GM18951 (cell line): Measurements from ENCODE around the gene STAT3.

Experiments
- POLR2A ChIP-seq: IDR thresholded peaks from 4 replicates; pipeline ENCODE4 v1.6.1; 2011; ENCODE audit warnings: mild to moderate bottlenecking; ENCODE audit not compliant: insufficient read length, insufficient read depth; ENCODE audit errors: extremely low read depth
- in situ Hi-C: fragments of 300-500 bp; cut with MboI; formaldehyde crosslinking; loops from one replicate; pipeline ENCODE4 v1.12.0; 2022; ENCODE audit warnings: low sequenced_read_pairs, mixed read lengths, inconsistent platforms; ENCODE audit not compliant: unreplicated experiment

Gene STAT3

DNA sequence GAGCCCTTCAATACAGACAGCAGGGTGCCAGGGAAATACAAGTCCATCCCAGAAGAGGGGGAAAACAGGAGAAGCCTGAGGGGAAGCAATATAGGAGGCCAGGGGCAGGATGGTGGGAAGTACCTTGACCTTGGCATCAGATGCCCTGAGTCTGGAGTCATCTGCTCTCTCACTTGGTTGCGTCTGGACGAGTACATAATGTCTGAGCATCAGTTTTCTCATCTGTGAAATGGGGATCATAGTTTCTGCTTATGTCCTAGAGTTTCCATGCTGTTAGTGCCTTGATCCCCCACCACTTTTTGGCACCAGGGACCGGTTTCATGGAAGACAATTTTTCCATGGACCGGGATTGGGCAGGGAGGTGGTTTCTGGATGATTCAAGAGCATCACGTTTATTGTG, 97.7 kb downstream of the STAT3 start:
- in situ Hi-C loops: no loop called here
- TF ChIP-seq POLR2A: no peak

DNA sequence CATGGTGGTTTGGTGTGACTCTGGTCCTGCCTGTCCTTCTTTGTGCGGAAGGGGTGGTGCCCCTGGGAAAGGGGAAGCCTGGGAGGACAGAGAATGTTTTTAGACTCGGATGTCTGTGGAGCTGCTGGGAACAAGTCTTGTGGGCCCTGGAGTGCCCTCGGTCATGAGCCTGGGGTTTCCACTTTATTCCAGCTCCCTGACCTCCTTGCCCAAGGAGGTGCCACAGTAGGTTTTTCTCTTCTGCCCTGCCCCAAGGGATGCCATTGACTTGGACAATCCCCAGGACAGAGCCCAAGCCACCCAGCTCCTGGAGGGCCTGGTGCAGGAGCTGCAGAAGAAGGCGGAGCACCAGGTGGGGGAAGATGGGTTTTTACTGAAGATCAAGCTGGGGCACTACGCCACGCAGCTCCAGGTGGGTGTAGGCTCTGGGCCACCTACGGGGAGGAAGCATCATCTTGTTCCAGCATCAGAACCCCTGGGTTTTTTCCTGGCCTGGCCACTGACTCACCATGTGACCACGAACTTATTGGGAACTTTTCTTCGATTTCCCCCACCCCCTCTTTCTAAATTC, 98.5 kb downstream of the STAT3 start:
- in situ Hi-C loops: no loop called here
- no peak for TF ChIP-seq POLR2A

DNA sequence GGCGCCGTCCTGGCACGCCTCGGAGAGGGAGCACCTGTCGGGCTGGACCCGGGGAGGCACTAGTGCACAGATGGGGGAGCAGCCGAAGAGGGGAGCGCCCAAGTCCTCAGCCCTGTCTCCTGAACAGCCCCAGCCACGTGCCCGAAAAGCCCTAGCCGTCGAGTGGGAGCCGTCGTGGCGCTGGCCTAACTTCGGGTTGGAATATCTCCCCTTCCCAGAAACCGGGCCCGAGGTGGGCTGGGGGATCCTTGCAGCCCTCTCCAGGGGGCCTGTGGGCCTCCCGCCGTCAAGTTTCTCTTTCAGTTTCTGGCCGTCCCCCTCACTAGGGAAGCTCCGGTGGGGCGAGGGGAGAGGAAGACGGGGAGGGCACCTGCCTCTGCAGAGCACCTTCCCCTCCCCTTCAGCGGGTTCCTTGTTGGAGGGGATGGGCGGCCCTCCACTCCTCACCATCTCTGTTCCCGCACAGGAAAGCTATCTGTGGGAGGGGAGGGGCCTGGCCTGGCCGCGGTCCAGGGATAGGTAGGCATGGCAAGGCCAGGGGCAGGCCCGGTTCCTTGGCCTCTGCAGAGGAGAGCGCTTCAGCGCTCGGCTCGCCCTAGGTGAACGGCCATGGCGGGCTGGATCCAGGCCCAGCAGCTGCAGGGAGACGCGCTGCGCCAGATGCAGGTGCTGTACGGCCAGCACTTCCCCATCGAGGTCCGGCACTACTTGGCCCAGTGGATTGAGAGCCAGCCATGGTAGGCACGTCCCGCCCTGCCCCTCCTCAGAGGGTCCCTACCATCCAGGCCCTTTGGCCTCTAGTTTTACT, 99.2 kb downstream of the STAT3 start:
- in situ Hi-C loops: no loop called here
- TF ChIP-seq POLR2A: no peak

DNA sequence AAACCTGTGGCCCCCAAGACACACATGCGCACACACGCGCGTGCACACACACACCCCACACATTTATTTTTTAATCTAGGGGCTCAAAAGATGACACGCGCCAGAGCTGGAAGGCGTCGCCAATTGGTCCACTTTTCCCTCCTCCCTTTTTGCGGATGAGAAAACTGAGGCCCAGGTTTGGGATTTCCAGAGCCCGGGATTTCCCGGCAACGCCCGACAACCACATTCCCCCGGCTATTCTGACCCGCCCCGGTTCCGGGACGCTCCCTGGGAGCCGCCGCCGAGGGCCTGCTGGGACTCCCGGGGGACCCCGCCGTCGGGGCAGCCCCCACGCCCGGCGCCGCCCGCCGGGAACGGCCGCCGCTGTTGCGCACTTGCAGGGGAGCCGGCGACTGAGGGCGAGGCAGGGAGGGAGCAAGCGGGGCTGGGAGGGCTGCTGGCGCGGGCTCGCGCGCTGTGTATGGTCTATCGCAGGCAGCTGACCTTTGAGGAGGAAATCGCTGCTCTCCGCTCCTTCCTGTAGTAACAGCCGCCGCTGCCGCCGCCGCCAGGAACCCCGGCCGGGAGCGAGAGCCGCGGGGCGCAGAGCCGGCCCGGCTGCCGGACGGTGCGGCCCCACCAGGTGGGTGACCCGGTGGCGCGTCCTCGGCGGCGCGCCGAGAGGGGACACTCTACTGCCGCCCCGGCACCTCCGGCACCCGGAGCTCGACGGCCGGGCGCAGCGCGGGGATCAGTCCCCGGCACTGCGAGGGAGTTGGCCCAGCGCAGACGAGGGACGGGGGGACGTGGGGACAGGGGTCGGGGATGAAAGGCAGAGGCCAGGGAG, 100.1 kb downstream of the STAT3 start, which contains the start of gene STAT5A:
Gene STAT5A, plus strand, starts transcription at position 522 of the 826 bp plus-strand sequence. CDS start 914 bp downstream, outside the sequence.
- in situ Hi-C loops: no loop called here
- peak; percentile 70 for TF ChIP-seq POLR2A

DNA sequence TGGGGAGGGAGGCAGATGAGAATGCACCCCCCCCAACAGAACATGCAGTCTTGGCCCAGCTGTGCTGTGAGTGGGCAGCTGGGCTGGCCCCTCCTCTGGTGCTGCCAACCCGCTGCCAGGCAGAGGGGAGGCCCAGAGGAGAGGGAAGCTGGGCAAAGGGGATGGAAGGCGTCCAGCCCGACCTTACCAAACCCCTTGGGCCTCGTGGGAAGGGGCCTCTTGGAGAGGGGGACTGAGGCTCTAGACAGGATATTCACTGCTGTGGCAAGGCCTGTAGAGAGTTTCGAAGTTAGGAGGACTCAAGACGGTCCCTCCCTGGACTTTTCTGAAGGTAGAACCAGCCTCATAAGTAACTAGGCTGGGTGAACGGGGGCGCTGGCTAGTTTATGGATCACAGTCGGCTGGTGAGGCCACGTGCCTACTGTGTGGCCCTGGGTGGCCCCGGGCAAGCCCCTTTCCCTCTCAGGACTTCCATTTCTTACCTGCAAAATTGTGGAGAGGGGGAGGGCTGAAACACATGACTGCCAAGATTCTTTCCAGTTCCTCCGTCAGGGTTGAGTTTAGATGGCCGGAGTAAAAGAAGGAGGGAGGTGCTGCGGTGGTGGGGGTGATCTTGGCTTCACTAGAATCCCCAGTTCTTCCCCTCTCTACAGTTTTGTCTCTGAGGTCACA, 100.8 kb downstream of the STAT3 start:
- peak; percentile 55 for TF ChIP-seq POLR2A
- in situ Hi-C loops: no loop called here

DNA sequence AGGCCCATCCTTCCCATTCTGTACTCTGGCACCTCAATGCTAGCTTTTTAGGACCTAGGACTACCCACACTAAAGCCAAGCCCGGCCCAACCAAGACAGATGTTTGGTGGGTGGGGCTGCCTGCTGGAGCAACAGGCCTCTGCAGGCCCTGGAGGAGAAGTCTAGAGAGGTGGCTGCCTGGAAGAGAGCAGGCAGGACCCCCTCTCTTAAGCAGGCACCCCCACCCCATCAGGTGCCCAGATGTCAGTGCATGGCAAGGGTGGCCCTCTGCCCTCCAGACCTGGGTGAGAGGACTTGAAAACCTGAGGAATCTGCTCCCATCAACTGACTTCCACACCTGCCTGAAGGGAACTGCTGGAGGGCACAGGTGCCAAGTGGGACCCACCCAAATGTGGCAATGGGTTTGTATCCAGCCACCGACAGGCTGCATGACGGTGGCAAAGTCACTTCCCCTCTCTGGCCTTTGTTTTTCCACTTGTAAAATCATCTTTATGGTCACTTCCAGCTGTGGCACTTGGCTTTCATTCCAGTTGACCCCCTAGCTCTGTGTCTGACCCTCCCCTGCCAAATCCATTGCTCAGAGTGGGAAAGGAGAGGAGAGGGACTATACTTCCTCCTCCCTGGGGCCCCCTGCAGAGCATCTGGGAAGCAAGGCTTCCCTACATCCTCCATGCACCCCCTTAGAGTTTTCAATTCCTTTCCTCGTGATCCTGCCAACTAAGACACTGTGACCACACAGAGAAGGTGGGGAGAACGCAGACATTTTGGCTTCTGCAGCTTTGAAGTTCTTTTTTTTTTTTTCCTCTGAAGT, 101.6 kb downstream of the STAT3 start:
- in situ Hi-C loops: no loop called here

DNA sequence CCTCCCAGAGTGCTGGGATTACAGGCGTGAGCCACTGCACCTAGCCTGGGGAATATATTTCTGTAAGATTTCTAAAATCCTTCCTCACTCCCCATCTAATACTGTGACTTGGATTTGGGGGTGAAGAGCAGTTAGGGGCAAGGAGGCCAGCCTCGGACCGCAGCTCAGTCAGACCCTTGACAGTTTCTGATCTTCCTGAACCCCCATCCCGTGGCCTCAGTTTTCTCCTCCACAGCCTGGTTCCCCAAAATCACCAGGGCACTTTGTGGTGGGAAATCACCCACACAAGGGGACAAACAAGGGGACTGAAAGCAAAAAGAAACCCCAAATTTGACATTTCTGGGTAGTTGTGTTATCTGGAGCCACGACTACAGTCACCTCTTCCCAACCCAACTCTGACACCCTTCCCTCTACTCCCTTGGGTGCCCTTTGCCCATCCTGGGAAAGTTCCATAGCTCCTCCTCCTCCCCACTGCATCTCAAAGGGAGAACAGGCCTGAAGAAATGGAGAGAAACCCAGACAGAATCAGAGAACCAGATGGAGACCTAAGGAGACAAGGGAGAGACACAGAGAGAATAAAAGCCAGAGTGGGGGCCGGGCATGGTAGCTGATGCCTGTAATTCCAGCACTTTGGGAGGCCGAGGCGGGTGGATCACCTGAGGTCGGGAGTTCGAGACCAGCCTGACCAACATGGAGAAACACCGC, 102.7 kb downstream of the STAT3 start:
- in situ Hi-C loops: no loop called here
- no peak for TF ChIP-seq POLR2A

More for the DNA sequence above, 101.6 kb downstream of the STAT3 start:
- TF ChIP-seq POLR2A: no peak

DNA sequence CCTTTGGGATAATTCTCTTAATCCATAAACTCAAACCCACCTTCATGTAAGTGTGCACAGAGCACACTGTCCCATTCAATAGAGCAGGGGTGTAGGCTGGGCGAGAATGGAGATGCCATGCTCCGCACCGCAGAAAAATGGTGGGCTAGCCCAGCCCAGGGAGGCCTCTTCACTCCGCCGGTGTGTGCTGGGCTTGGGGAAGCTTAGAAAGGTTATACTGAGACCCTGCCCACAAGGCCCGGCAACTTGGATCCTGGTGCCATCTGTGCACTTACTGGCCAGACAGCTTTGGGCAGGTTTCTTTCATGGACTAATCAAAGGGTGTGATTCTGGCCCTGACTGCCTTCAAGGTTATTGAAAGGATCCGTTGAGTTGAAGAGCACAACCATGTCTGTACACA, 103.7 kb downstream of the STAT3 start:
- TF ChIP-seq POLR2A: no peak
- in situ Hi-C loops: no loop called here

DNA sequence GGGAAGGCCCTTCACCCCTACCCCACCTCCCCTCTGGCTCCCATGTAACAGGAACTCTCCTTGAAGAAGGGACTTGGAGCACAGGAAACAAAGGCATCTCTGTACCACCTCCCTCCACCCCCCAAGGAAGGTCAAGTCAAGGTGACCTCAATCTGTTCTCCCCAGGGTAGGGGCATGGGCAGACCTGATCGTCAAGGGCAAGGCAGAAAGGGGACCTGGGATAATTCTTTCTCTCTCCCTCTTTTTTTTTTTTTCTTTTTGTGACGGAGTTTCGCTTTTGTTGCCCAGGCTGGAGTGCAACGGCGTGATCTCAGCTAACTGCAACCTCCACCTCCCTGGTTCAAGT, 104.2 kb downstream of the STAT3 start:
- no peak for TF ChIP-seq POLR2A
- in situ Hi-C loops: no loop called here

DNA sequence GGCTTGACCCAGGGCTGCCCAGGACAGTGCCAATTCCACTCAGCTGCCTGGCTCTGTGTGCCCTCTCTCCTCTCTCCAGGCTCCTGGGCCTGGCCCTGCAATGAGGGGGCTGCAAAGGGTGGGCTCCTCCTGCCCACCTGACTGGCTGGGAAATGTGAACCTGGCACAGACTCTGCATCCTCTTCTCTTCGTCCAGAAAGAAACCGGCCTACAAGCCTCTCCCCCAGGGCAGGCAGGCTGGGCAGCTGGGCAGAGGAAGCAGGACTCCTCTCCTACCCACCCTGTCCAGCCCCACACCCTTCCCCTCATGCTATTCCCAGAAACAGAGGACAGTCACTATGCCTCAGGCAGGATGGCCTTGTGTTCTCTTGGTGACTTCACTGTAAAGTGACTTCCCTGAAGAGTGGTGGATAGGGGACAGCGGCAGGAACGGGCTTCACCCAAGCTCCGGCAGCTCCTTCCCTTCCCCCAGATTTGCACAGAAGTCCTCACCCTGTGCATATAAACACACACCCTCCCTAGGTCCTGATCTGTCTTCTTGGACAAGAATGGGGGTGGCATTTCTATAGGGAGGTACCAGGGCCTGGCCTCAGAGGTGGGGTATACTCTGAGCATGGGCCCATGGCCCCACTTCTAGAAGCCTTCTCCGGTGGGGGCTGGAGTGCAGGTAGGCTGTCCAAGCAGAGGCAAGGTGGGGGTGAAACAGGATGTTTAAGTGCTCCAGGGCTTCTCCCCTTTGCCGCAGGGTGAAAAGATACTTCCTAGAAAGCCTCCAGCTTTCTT, 104.8 kb downstream of the STAT3 start:
- TF ChIP-seq POLR2A: no peak
- in situ Hi-C loops: no loop called here

DNA sequence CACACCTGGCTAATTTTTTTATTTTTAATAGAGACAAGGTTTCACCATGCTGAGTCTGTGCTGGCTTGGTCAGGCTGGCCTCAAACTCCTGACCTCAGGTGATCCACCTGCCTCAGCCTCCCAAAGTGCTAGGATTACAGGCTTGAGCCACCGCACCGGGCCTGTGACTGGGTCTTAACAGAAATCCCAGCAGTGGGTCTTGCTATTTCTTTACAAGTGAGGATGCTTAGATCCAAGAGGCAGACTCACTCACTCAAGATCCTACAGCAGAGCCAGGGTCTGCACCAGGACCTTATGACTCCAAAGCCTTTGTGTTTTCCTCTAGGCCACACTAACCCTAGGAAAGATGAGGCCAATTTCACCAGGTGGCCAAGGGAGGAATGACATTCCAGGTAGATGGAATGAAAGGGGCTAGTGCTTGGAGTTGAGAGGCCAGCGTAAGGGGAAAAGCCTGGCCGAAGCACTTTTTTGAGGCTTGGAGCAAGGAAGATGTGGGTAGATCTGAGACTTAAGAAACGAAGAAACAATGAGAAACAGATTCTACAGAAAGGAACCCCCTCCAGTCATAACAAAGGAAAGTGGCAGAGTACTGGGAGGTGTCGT, 105.7 kb downstream of the STAT3 start:
- no peak for TF ChIP-seq POLR2A
- in situ Hi-C loops: no loop called here
